Skeletal muscle satellite cell (primary cell): ENCODE results near the gene LRP3.
A peak's percentile ranks its signal among the peaks of the same experiment; 100 is the strongest.

ENCODE experiments used
- H3K27me3 ChIP-seq: 2 replicates; pipeline ENCODE4 v1.7.0; 2013; ENCODE audit warnings: low read length; ENCODE audit not compliant: control insufficient read depth, insufficient read depth
- H3K36me3 ChIP-seq: 2 replicates; pipeline ENCODE4 v1.7.0; 2013; ENCODE audit warnings: mild to moderate bottlenecking, control low read depth, low read length; ENCODE audit not compliant: insufficient read depth
- H3K4me1 ChIP-seq: 2 replicates; pipeline ENCODE4 v1.7.0; 2013; ENCODE audit warnings: low read length; ENCODE audit not compliant: control insufficient read depth, insufficient read depth
- H3K4me2 ChIP-seq: 2 replicates; pipeline ENCODE4 v1.7.0; 2013; ENCODE audit warnings: mild to moderate bottlenecking, low read length
- H3K4me3 ChIP-seq: 2 replicates; pipeline ENCODE4 v1.7.0; 2013; ENCODE audit warnings: low read length
- H3K9ac ChIP-seq: 2 replicates; pipeline ENCODE4 v1.7.0; 2013; ENCODE audit warnings: mild to moderate bottlenecking, low read depth, low read length, moderate library complexity
- H3K9me3 ChIP-seq: replicated peaks from 2 replicates; pipeline ENCODE4 v1.7.0; 2013; ENCODE audit warnings: mild to moderate bottlenecking, control low read depth, low read length

The LRP3 gene

GRCh38 chr19:33195645-33196347, 1.7 kb downstream of the LRP3 start:
- Histone ChIP-seq H3K4me2 (peak overlapping the region; percentile 80), H3K9ac (peak overlapping the region; percentile 81), H3K4me1 (peaks cover 7% of the 10 kb centered on the region), H3K4me3 (peak overlapping the region; percentile 82), H3K27me3 (peaks cover 19% of the 10 kb centered on the region), H3K36me3 (peaks cover 5% of the 10 kb centered on the region), H3K9me3 (no peaks in the 10 kb centered on the region)

- Histone ChIP-seq H3K4me1 (peaks cover 7% of the 10 kb centered on the region), H3K4me2 (no peak overlapping the region), H3K27me3 (peaks cover 16% of the 10 kb centered on the region), H3K36me3 (peaks cover 5% of the 10 kb centered on the region), H3K9me3 (no peaks in the 10 kb centered on the region), H3K4me3 (no peak overlapping the region), H3K9ac (no peak overlapping the region)
Observed at GRCh38 chr19:33196446-33197193, 2.5 kb downstream of the LRP3 start.

- no peak overlapping the region for H3K4me3 ChIP-seq
- H3K9me3 ChIP-seq, result no peaks in the 10 kb centered on the region
- peaks cover 7% of the 10 kb centered on the region for H3K4me1 ChIP-seq
- peaks cover 8% of the 10 kb centered on the region for H3K27me3 ChIP-seq
- H3K4me2 ChIP-seq, result no peak overlapping the region
- peaks cover 5% of the 10 kb centered on the region for H3K36me3 ChIP-seq
- no peak overlapping the region for H3K9ac ChIP-seq
Observed at GRCh38 chr19:33197591-33198000, 3.5 kb downstream of the LRP3 start.

DNA sequence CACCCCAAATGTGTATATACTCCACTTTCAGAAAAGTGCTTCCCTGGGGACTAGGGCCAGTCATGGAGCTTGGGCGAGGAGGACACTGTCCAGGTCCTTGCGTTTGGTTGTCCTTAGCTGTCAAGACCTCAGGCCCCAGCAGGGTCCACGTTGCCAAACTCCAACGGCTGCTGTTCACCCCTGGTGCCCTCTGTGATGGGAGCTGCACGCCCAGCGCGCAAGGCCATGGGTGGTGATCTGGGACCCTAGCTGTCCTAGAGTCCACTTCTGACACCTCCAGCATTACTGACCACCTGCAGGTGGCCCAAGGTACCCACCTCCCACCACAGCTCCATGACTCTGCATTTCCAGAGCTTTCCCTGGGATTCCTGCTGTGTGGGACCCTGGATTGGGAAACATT, 4.0 kb downstream of the LRP3 start:
- no peaks in the 10 kb centered on the region for H3K9me3 ChIP-seq
- no peak overlapping the region for H3K4me2 ChIP-seq
- H3K9ac ChIP-seq, result no peak overlapping the region
- H3K27me3 ChIP-seq, result peaks cover 3% of the 10 kb centered on the region
- H3K4me3 ChIP-seq, result no peak overlapping the region
- peaks cover 7% of the 10 kb centered on the region for H3K4me1 ChIP-seq
- peaks cover 5% of the 10 kb centered on the region for H3K36me3 ChIP-seq

GRCh38 chr19:33199441-33200265, 5.5 kb downstream of the LRP3 start:
- H3K4me2 ChIP-seq, result no peak overlapping the region
- peaks cover 5% of the 10 kb centered on the region for H3K36me3 ChIP-seq
- H3K9me3 ChIP-seq, result no peaks in the 10 kb centered on the region
- no peaks in the 10 kb centered on the region for H3K27me3 ChIP-seq
- peaks cover 4% of the 10 kb centered on the region for H3K4me1 ChIP-seq
- H3K9ac ChIP-seq, result no peak overlapping the region
- H3K4me3 ChIP-seq, result no peak overlapping the region

DNA sequence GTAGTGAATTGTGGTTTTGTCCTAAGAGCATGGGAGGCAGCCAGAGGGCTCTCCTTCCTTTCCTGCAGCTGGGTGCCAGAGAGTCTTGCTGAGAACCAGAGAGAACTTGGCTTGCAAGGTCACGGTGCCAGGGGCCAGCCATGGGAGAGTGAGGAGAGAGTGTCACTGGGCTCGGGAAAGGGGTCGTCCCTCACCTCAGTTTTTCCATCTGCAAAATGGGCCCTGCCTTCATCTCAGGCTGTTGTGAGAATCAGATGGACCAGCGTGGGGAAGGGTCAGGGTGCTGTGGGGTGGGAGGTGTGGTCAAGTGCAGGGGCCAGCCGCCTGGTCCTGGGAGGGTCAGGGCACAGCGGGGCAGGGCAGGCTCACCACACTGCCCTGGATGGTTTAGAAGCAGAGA, 7.3 kb downstream of the LRP3 start:
- Histone ChIP-seq H3K36me3 (peaks cover 5% of the 10 kb centered on the region), H3K4me3 (no peak overlapping the region), H3K27me3 (no peaks in the 10 kb centered on the region), H3K9me3 (no peaks in the 10 kb centered on the region), H3K9ac (no peak overlapping the region), H3K4me2 (no peak overlapping the region), H3K4me1 (no peaks in the 10 kb centered on the region)

GRCh38 chr19:33201886-33202545, 7.9 kb downstream of the LRP3 start:
- Histone ChIP-seq H3K4me1 (no peaks in the 10 kb centered on the region), H3K9ac (no peak overlapping the region), H3K36me3 (peaks cover 4% of the 10 kb centered on the region), H3K4me2 (no peak overlapping the region), H3K9me3 (no peaks in the 10 kb centered on the region), H3K4me3 (no peak overlapping the region), H3K27me3 (no peaks in the 10 kb centered on the region)

DNA sequence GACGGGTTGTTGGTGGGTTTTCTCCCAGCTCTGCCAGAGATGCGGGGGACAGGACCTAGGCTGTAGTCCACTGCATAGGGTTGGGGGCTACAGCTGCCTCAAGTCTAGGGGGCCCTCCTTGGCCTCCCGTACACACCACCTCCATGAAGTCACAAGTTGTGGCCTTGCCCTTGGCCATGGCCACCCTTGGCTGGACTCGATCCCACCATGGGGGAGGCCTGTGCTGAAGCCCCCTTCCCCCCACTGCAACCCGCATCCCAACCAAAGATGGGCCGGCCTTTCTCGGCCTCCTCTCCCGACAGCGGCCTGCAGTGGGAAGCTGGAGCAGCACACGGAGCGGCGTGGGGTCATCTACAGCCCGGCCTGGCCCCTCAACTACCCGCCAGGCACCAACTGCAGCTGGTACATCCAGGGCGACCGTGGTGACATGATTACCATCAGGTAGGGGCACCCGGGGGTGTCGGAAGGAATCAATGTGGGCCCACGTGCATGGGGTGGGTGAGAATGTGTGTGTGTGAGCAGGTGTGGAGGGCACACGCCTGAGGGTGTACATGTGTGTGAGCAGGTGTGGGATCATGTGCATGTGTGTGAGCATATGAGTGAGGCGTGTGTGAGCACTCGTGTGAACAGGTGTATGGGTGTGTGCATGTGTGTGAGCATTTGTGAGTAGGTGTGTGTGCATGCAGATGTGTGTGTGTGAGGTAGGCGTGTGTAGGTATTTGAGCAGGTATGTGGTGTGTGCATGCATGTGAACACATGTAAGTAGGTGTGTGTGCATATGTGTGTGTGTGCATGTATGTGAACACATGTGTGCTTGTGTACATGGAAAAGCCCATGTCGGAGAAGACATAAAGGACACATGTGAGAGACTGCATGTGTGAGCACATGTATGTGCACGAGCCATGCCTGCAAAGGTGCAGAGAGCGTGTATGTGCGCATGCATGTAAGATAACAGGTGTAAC, 8.7 kb downstream of the LRP3 start:
- Histone ChIP-seq H3K27me3 (no peaks in the 10 kb centered on the region), H3K4me2 (no peak overlapping the region), H3K9ac (no peak overlapping the region), H3K4me3 (no peak overlapping the region), H3K36me3 (no peaks in the 10 kb centered on the region), H3K9me3 (no peaks in the 10 kb centered on the region), H3K4me1 (no peaks in the 10 kb centered on the region)

DNA sequence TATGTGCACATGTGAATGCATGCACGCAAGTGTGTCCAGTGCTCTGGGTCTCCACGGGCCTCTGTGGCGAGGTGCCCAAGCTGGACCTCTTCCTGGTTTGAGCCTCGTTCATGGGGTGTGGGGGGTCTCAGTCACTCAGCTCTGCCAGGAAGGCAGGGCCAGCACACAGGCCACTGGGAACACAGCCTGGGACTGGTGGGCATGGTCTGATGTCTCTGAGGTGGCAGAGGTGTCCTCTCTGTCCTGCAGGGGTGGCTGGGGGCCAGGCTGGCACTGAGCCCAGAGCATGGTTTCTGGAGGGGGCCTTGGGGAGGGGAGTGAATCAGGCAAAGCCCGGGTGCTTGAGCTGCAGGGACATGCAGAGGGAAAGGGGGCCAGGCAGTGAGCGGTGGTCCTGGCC, 9.4 kb downstream of the LRP3 start:
- Histone ChIP-seq H3K36me3 (no peaks in the 10 kb centered on the region), H3K9ac (no peak overlapping the region), H3K27me3 (no peaks in the 10 kb centered on the region), H3K4me3 (no peak overlapping the region), H3K9me3 (no peaks in the 10 kb centered on the region), H3K4me2 (no peak overlapping the region), H3K4me1 (no peaks in the 10 kb centered on the region)

DNA sequence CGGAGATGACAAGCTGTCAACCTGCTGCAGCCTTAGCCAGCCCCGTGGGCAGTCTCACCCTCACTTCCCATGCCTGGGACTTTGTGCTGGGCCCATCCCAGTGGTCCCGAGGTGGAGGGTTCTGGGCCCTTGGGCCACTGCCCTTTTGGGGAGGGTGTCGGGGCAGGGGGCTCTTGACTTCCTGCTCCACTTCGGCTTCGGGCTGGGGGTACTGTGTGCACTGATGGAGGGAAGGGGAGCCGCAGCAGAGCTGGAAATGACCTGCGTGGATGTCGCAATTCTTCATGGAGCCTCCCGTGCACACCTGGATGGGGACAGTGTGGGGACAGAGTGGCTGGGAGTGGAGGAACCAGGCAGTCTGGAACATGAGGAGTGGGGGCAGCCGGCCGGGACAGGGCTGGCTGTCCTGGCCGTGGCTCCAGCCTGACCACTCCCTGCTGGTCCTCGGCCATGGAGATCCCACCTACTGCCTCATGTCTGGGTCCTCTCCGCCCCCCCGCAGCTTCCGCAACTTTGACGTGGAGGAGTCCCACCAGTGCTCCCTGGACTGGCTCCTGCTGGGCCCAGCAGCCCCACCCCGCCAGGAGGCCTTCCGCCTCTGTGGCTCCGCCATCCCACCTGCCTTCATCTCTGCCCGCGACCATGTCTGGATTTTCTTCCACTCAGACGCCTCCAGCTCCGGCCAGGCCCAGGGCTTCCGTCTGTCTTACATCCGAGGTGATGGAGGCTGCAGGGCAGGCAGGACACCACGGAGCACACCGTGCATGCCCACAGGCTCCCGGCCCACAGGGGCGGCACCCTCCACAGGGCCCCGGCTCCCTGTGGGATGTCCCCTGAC, 10.2 kb downstream of the LRP3 start:
- H3K4me3 ChIP-seq, result no peak overlapping the region
- no peak overlapping the region for H3K4me2 ChIP-seq
- no peaks in the 10 kb centered on the region for H3K27me3 ChIP-seq
- H3K9me3 ChIP-seq, result no peaks in the 10 kb centered on the region
- H3K36me3 ChIP-seq, result no peaks in the 10 kb centered on the region
- H3K4me1 ChIP-seq, result no peaks in the 10 kb centered on the region
- H3K9ac ChIP-seq, result no peak overlapping the region
